GM23338 (cell line): ENCODE results near the gene TSC22D1. TPM values are rescaled to one million over a fixed set of nuclear protein-coding genes. Genes with fewer than 3 reads are reported as not detected.
A peak's percentile ranks its signal among the peaks of the same experiment; 100 is the strongest.

Experiments
- ATAC-seq: fragments of 200-7000 bp; cut with Tn5 transposase; 3 replicates; pipeline ENCODE4 v1.9.1; 2020
- DNase-seq: peaks from one replicate; pipeline ENCODE4 v3.0.0-alpha.2; 2015; ENCODE audit warnings: low spot score
- H2AFZ ChIP-seq: fragments of 200-600 bp; sonication (generic); 2 replicates; pipeline ENCODE4 v1.8.0; 2016; ENCODE audit warnings: antibody characterized with exemption, mild to moderate bottlenecking, moderate library complexity
- H3F3A ChIP-seq: fragments of 200-600 bp; sonication (generic); replicated peaks from 2 replicates; pipeline ENCODE4 v1.8.0; 2017; ENCODE audit warnings: antibody characterized with exemption, mixed run types, low read depth
- H3K27ac ChIP-seq: fragments of 200-600 bp; sonication (generic); 2 replicates; pipeline ENCODE4 v1.6.1; 2016; ENCODE audit warnings: low read depth
- H3K27me3 ChIP-seq: fragments of 200-600 bp; sonication (generic); 2 replicates; pipeline ENCODE4 v1.8.0; 2016; ENCODE audit warnings: mild to moderate bottlenecking, mixed run types, moderate library complexity; ENCODE audit not compliant: insufficient read depth
- H3K36me3 ChIP-seq: fragments of 200-600 bp; sonication (generic); 2 replicates; pipeline ENCODE4 v1.8.0; 2016; ENCODE audit warnings: mild to moderate bottlenecking; ENCODE audit not compliant: insufficient read depth
- H3K4me1 ChIP-seq: fragments of 200-600 bp; sonication (generic); 2 replicates; pipeline ENCODE4 v1.8.0; 2016; ENCODE audit warnings: mild to moderate bottlenecking, moderate library complexity; ENCODE audit not compliant: insufficient read depth
- H3K4me2 ChIP-seq: fragments of 200-600 bp; sonication (generic); 2 replicates; pipeline ENCODE4 v1.7.1; 2017; ENCODE audit warnings: mixed run types
- H3K4me3 ChIP-seq: fragments of 200-600 bp; sonication (generic); 2 replicates; pipeline ENCODE4 v1.6.1; 2016; ENCODE audit warnings: mixed run types
- H3K79me2 ChIP-seq: fragments of 200-600 bp; sonication (generic); replicated peaks from 2 replicates; pipeline ENCODE4 v1.8.0; 2017; ENCODE audit warnings: mild to moderate bottlenecking; ENCODE audit not compliant: insufficient read depth
- H3K9me2 ChIP-seq: fragments of 200-600 bp; sonication (generic); 2 replicates; pipeline ENCODE4 v1.8.0; 2017; ENCODE audit not compliant: insufficient read depth
- H4K20me1 ChIP-seq: fragments of 200-600 bp; sonication (generic); replicated peaks from 2 replicates; pipeline ENCODE4 v1.8.0; 2017; ENCODE audit warnings: mild to moderate bottlenecking; ENCODE audit not compliant: insufficient read depth
- H3K27ac Mint-ChIP-seq: 2 replicates; pipeline ENCODE4 v1.8.0; 2020; ENCODE audit warnings: inconsistent platforms, mild to moderate bottlenecking, moderate library complexity, mixed read lengths
- H3K27me3 Mint-ChIP-seq: 3 replicates; pipeline ENCODE4 v1.8.0; 2022; ENCODE audit warnings: low read depth, mild to moderate bottlenecking, moderate library complexity, mixed read lengths, inconsistent platforms; ENCODE audit not compliant: insufficient read depth, poor library complexity
- H3K36me3 Mint-ChIP-seq: 3 replicates; pipeline ENCODE4 v1.8.0; 2021; ENCODE audit warnings: low read depth, mild to moderate bottlenecking, inconsistent platforms, moderate library complexity, mixed read lengths
- H3K4me1 Mint-ChIP-seq: 3 replicates; pipeline ENCODE4 v1.8.0; 2020; ENCODE audit warnings: mild to moderate bottlenecking, inconsistent platforms, mixed read lengths
- H3K4me3 Mint-ChIP-seq: 3 replicates; pipeline ENCODE4 v1.8.0; 2021; ENCODE audit warnings: moderate library complexity, mild to moderate bottlenecking, inconsistent platforms, mixed read lengths
- H3K9me3 Mint-ChIP-seq: 3 replicates; pipeline ENCODE4 v1.8.0; 2020; ENCODE audit warnings: moderate library complexity, mild to moderate bottlenecking, inconsistent platforms, mixed read lengths
- CREB1 ChIP-seq: fragments of 250-450 bp; sonication (Bioruptor Pico); IDR thresholded peaks from 2 replicates; pipeline ENCODE4 v1.5.0; 2020; ENCODE audit warnings: low read depth, mild to moderate bottlenecking, moderate library complexity
- CTCF ChIP-seq, 2 experiments: fragments of 200-600 bp in 1 of 2; sonication (generic) in 1 of 2; conservative IDR thresholded peaks; 2 replicates each; pipeline versions ENCODE4 v1.5.1 to v1.6.1; 2016 to 2017; ENCODE audit warnings: antibody characterized with exemption in 2 of 2, low read depth in 2 of 2, mild to moderate bottlenecking in 2 of 2, moderate library complexity in 1 of 2
- ETS1 ChIP-seq: IDR thresholded peaks from 2 replicates; pipeline ENCODE4 v1.6.1; 2016; ENCODE audit warnings: antibody characterized with exemption
- EZH2 ChIP-seq: fragments of 200-600 bp; sonication (generic); IDR thresholded peaks from one replicate; pipeline ENCODE4 v1.8.0; 2017; ENCODE audit warnings: antibody characterized with exemption, mild to moderate bottlenecking, low read depth; ENCODE audit not compliant: unreplicated experiment
- EZH2phosphoT487 ChIP-seq: fragments of 200-600 bp; sonication (generic); IDR thresholded peaks from one replicate; pipeline ENCODE4 v1.8.1; 2018; ENCODE audit warnings: antibody characterized with exemption; ENCODE audit not compliant: unreplicated experiment
- JUNB ChIP-seq: IDR thresholded peaks from one replicate; pipeline ENCODE4 v1.6.1; 2016; ENCODE audit warnings: antibody characterized with exemption; ENCODE audit not compliant: unreplicated experiment
- NANOG ChIP-seq: IDR thresholded peaks from 2 replicates; pipeline ENCODE4 v1.6.1; 2016; ENCODE audit warnings: antibody characterized with exemption, borderline replicate concordance
- POLR2AphosphoS5 ChIP-seq: IDR thresholded peaks from 2 replicates; pipeline ENCODE4 v1.6.1; 2016; ENCODE audit warnings: antibody characterized with exemption, low read depth
- REST ChIP-seq: IDR thresholded peaks from one replicate; pipeline ENCODE4 v1.6.1; 2018; ENCODE audit warnings: antibody characterized with exemption; ENCODE audit not compliant: unreplicated experiment
- STAT1 ChIP-seq: IDR thresholded peaks from one replicate; pipeline ENCODE4 v1.6.1; 2016; ENCODE audit warnings: antibody characterized with exemption; ENCODE audit not compliant: unreplicated experiment
- ZNF114 ChIP-seq: fragments of 250-450 bp; sonication (Bioruptor Pico); IDR thresholded peaks from 2 replicates; pipeline ENCODE4 v1.5.0; 2020; ENCODE audit warnings: mild to moderate bottlenecking, moderate library complexity
- ZNF331 ChIP-seq: fragments of 250-450 bp; sonication (Bioruptor Pico); IDR thresholded peaks from 2 replicates; pipeline ENCODE4 v1.5.0; 2020; ENCODE audit warnings: low read depth, mild to moderate bottlenecking, moderate library complexity
- ZNF462 ChIP-seq: fragments of 250-450 bp; sonication (Bioruptor Pico); IDR thresholded peaks from 2 replicates; pipeline ENCODE4 v1.5.0; 2020; ENCODE audit warnings: mild to moderate bottlenecking, moderate library complexity
- polyA plus RNA-seq: library from polyadenylated mRNA; unstranded; fragments of >200 nt; fragmentation: Nextera tagmentation; extraction: Ambion mirVana; gene quantifications from 2 replicates; pipeline ENCODE4 v1.2.1, GENCODE V29; 2016
- total RNA-seq: library from RNA; depleted of rRNA; stranded (reverse); fragments of >200 nt; shearing (Covaris generic); gene quantifications from 2 replicates; pipeline ENCODE4 v1.2.3, GENCODE V29; 2014

TSC22D1 gene
- total and polyA plus RNA-seq, 2 experiments from 2014 or later = 58.5 to 114 TPM

GRCh38 chr13:44407891-44408290, 168.2 kb downstream of the TSC22D1 start:
- Histone ChIP-seq H2AFZ (no peak overlapping the region), H3K79me2 (no peaks in the 10 kb centered on the region), H3K27ac (no peak overlapping the region), H3F3A (0 out of 2 replicates have a peak, but pooled peaks cover 2% of the 10 kb centered on the region), H3K27me3 (no peaks in the 10 kb centered on the region), H4K20me1 (no peaks in the 10 kb centered on the region), H3K36me3 (no peaks in the 10 kb centered on the region), H3K4me2 (peak overlapping the region; percentile 15; the same call in 1 of the 2 replicates), H3K4me1 (peaks cover 55% of the 10 kb centered on the region), H3K9me2 (no peaks in the 10 kb centered on the region), H3K4me3 (no peak overlapping the region)
- Mint-ChIP-seq H3K36me3 (0 out of 3 replicates have a peak, but pooled peaks cover 3% of the 10 kb centered on the region), H3K4me1 (peaks cover 57% of the 10 kb centered on the region), H3K4me3 (no peak overlapping the region), H3K27me3 (peaks cover 13% of the 10 kb centered on the region), H3K9me3 (peaks cover under 1% of the 10 kb centered on the region), H3K27ac (no peak overlapping the region)
- ATAC-seq = no peak
- no peak for DNase-seq
- TF ChIP-seq STAT1 (no peak), ZNF114 (no peak), REST (no peak), ETS1 (no peak), ZNF462 (CRISPR knock-in tag) (no peak), EZH2 (no peak), CREB1 (CRISPR knock-in tag) (no peak), JUNB (no peak), EZH2phosphoT487 (no peak), ZNF331 (CRISPR knock-in tag) (no peak), NANOG (no peak), CTCF (conservative IDR thresholded peaks at IDR 0.05; ENCODE audit: low read depth in 2 of 2) (no peak), POLR2AphosphoS5 (no peak)
